Testis (tissue), 3 donors: ENCODE data around the gene RILPL2. TPM values are rescaled to one million over a fixed set of nuclear protein-coding genes. Genes with fewer than 3 reads are reported as not detected.

Source experiments
- DNase-seq: peaks from one replicate; pipeline ENCODE4 v3.0.0-alpha.2; 2019
- H3K27ac ChIP-seq, 2 donors: fragments of 200-600 bp; sonication (generic); one replicate each; pipeline ENCODE4 v1.5.1; 2019
- H3K27me3 ChIP-seq: fragments of 200-600 bp; sonication (generic); one replicate; pipeline ENCODE4 v1.5.1; 2019
- H3K36me3 ChIP-seq: fragments of 200-600 bp; sonication (generic); one replicate; pipeline ENCODE4 v1.5.1; 2017; ENCODE audit warnings: low read depth; ENCODE audit errors: missing control alignments
- H3K4me1 ChIP-seq: fragments of 200-600 bp; sonication (generic); one replicate; pipeline ENCODE4 v1.5.1; 2019
- H3K4me3 ChIP-seq, 2 donors: fragments of 200-600 bp; sonication (generic); one replicate each; pipeline ENCODE4 v1.5.1; 2017 to 2019
- H3K9me3 ChIP-seq: fragments of 200-600 bp; sonication (generic); one replicate; pipeline ENCODE4 v1.5.1; 2017
- CTCF ChIP-seq, 3 experiments: fragments of 450-650 bp in 2 of 3; fragments of 200-600 bp in 1 of 3; sonication (generic) in 1 of 3; IDR thresholded peaks; one replicate each; pipeline ENCODE4 v1.5.1; 2016 to 2019; ENCODE audit warnings: antibody characterized with exemption in 3 of 3, mild to moderate bottlenecking in 2 of 3, moderate library complexity in 1 of 3
- POLR2A ChIP-seq: fragments of 450-650 bp; IDR thresholded peaks from one replicate; pipeline ENCODE4 v1.6.1; 2017; ENCODE audit warnings: antibody characterized with exemption, mild to moderate bottlenecking, moderate library complexity
- whole genome bisulfite sequencing, 2 donors: methylation state at CpG; one replicate each; pipeline ENCODE4 v1.1.5; 2018; 5-methylcytosine and 5-hydroxymethylcytosine counted together
- intact Hi-C: fragments of 100-400 bp; cut with DNase I; formaldehyde crosslinking; loops from one replicate; pipeline ENCODE4 v1.15.1; 2023; ENCODE audit warnings: low total_unique reads
- polyA plus RNA-seq: library from polyadenylated mRNA; stranded (reverse); fragments of 350-450 nt; fragmentation: Illumina TruSeq; extraction: RNeasy Lipid Tissue Mini Kit (QIAGEN cat#74804); gene quantifications from one replicate; pipeline ENCODE4 v1.2.3, GENCODE V29; 2014; ENCODE audit warnings: low read depth, low replicate concordance; ENCODE audit not compliant: insufficient read depth
- total RNA-seq, 2 donors: library from RNA; depleted of rRNA; stranded (reverse); fragments of >200 nt; gene quantifications; one replicate each; pipeline ENCODE4 v1.2.3, GENCODE V29; 2016

The RILPL2 gene
- total and polyA plus RNA-seq, 3 donors from 2014 or later: 2.2 to 3.6 (median 2.8) TPM

DNA sequence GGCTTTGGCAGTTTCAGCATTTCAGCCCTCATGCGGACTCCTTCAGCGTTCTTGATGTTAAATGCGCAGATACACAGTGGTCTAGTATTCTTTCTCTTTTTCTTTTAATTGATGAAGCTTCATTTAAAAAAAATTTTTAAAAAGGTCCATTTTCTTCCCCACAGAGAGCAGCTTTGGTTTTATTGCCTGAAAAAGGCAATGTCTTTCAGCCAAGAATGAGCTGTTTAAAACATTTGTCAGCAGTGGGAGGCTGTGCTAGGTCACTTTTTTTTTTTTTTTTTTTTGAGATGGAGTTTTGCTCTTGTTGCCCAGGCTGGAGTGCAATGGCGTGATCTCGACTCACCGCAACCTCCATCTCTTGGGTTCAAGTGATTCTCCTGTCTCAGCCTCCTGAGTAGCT lies 39.1 kb downstream of the RILPL2 start:
- Histone ChIP-seq H3K4me3 (no peak overlapping the region), H3K27me3 (no peaks in the 10 kb centered on the region), H3K27ac (peak overlapping the region in 1 of 2 donors; percentile 66), H3K9me3 (no peaks in the 10 kb centered on the region), H3K4me1 (peaks cover 21% of the 10 kb centered on the region), H3K36me3 (no peaks in the 10 kb centered on the region)
- intact Hi-C loops: no loop called here
- no peak for DNase-seq
- WGBS, 2 donors: 57 to 67% methylated on average over 6 of the region's 6 CpGs
- TF ChIP-seq CTCF (IDR thresholded peaks at IDR 0.05): no peak

DNA sequence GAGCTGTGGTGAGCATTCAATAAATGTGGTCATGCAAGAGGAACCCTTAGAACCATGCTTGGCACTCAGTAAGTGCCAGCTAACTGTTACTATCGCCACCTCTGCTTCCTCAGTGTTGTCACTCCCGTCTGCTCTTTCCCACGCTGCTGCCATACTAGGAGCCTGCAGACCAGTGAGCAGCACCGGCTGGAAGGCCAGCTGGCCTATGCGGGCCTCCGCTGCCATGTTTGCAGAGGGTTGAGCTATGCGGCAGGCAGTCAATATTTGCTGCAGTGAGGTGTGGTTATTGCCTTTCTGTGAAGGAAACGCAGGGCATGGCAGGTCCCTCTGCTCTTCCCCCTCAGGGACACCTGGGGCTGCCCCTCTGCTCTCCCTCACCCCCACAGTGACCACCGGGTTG lies 39.5 kb downstream of the RILPL2 start:
- Histone ChIP-seq H3K27me3 (no peaks in the 10 kb centered on the region), H3K36me3 (no peaks in the 10 kb centered on the region), H3K4me3 (no peak overlapping the region), H3K27ac (peak overlapping the region in 1 of 2 donors; percentile 66), H3K4me1 (peaks cover 20% of the 10 kb centered on the region), H3K9me3 (no peaks in the 10 kb centered on the region)
- TF ChIP-seq POLR2A (no peak), CTCF (IDR thresholded peaks at IDR 0.05) (no peak)
- 73 to 85% methylated on average over 9 of the region's 9 CpGs for WGBS, 2 donors
- intact Hi-C loops: no loop called here
- no peak for DNase-seq

DNA sequence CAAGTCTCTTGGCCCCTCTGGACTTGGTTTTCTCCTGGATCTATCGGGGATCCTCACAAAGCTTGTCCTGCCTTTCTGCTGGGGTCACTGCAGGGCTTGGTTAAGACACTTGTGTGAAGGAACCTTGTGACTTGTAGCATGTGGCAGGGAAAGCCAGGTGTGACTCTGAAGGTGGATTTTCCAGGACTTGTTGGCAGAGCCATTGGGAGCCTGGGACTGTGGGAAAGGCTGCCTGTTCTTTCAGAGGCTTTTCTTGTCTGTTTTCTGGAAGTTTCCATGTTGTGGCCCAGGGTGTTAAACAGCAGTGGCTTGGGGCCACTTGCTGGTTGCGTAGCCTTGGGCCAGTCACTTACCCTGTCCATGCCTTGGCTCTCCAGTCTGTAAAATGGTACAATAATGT lies 39.9 kb downstream of the RILPL2 start:
- H3K27me3 ChIP-seq: no peaks in the 10 kb centered on the region
- intact Hi-C loops: no loop called here
- WGBS, 2 donors: 85 to 91% methylated on average over 2 of the region's 2 CpGs
- no peaks in the 10 kb centered on the region for H3K9me3 ChIP-seq
- DNase-seq: no peak
- peaks cover 19% of the 10 kb centered on the region for H3K4me1 ChIP-seq
- H3K27ac ChIP-seq: peak overlapping the region in 1 of 2 donors; percentile 66
- H3K4me3 ChIP-seq: no peak overlapping the region
- no peak for TF ChIP-seq POLR2A
- no peak for TF ChIP-seq CTCF (IDR thresholded peaks at IDR 0.05)
- no peaks in the 10 kb centered on the region for H3K36me3 ChIP-seq

DNA sequence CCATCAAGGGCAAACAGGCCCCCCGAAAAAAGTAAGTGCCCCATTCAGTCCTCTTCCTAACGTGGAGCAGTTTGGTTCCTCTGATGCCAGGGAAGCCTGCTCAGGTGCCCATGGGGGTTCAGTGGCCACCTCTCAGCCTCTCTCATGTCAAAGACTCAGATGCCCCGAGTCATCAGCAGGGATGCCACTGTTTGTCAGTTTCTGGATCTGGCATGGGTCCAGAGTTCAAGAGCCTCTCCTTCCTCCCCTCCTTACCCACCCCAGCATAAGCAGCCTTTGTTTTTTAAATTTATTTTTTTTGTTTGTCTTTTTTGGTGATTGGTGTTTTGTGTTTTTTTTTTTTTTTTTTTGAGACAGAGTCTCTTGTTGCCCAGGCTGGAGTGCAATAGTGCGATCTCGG lies 41.2 kb downstream of the RILPL2 start:
- Histone ChIP-seq H3K4me3 (no peak overlapping the region), H3K9me3 (no peaks in the 10 kb centered on the region), H3K36me3 (no peaks in the 10 kb centered on the region), H3K27me3 (no peaks in the 10 kb centered on the region), H3K27ac (no peak overlapping the region), H3K4me1 (peaks cover 29% of the 10 kb centered on the region)
- intact Hi-C loops: no loop called here
- WGBS, 2 donors: 82 to 83% methylated on average over 5 of the region's 5 CpGs
- TF ChIP-seq CTCF (IDR thresholded peaks at IDR 0.05) (no peak), POLR2A (no peak)
- no peak for DNase-seq

DNA sequence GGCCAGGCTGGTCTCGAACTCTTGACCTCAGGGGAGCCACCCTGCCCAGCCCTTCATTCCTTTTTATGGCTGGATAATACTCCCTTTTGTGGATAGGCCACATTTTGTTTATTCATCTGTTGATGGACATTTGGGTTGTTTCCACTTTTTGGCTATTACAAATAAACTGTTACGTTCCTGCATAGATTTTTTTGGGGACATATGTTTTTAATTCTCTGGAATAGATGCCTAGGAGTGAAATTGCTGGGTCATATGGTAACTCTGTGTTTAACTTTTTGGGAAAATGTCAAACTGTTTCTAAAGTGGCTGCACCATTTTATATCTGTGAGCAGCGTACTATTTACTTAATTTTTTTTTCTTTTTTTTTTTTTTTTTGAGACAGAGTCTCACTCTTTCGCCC lies 42.7 kb downstream of the RILPL2 start:
- Histone ChIP-seq H3K4me1 (peaks cover 31% of the 10 kb centered on the region), H3K27ac (no peak overlapping the region), H3K36me3 (no peaks in the 10 kb centered on the region), H3K4me3 (no peak overlapping the region), H3K9me3 (no peaks in the 10 kb centered on the region), H3K27me3 (no peaks in the 10 kb centered on the region)
- TF ChIP-seq CTCF (IDR thresholded peaks at IDR 0.05): no peak
- intact Hi-C loops: no loop called here
- DNase-seq: no peak
- 74 to 78% methylated on average over 4 of the region's 4 CpGs for WGBS, 2 donors
